Measurements from ENCODE around the gene CEP85L. TPM values are rescaled to one million over a fixed set of nuclear protein-coding genes. Genes with fewer than 3 reads are reported as not detected.
A peak's percentile ranks its signal among the peaks of the same experiment; 100 is the strongest.

Gene CEP85L
- total RNA-seq, 1 donor from 2014 or later, result 19.3 TPM

- Mint-ChIP-seq H3K9me3 (ENCODE audit: unreplicated experiment) (peaks cover 5% of the 10 kb centered on the region), H3K4me3 (ENCODE audit: unreplicated experiment) (no peak overlapping the region), H3K27me3 (ENCODE audit: low read depth, unreplicated experiment) (no peaks in the 10 kb centered on the region), H3K27ac (ENCODE audit: unreplicated experiment) (no peak overlapping the region), H3K4me1 (ENCODE audit: low read depth, unreplicated experiment) (peaks cover under 1% of the 10 kb centered on the region), H3K36me3 (ENCODE audit: low read depth, unreplicated experiment) (peaks cover 7% of the 10 kb centered on the region)
- Histone ChIP-seq H3K27ac (ENCODE audit: low read depth, low read length) (no peak overlapping the region), H3K9me3 (ENCODE audit: insufficient read depth, low read depth, low read length) (no peaks in the 10 kb centered on the region), H3K4me2 (ENCODE audit: low read length) (no peak overlapping the region), H3K79me2 (ENCODE audit: insufficient read depth, low read length) (peaks cover 52% of the 10 kb centered on the region), H2AFZ (ENCODE audit: low read depth, low read length) (no peak overlapping the region), H3K9ac (ENCODE audit: low read length) (no peak overlapping the region), H3K27me3 (ENCODE audit: insufficient read depth, low read length) (no peaks in the 10 kb centered on the region), H3K4me1 (ENCODE audit: insufficient read depth, low read length) (no peaks in the 10 kb centered on the region), H3K36me3 (ENCODE audit: insufficient read depth, low read length) (no peaks in the 10 kb centered on the region), H4K20me1 (ENCODE audit: insufficient read depth, low read length) (peaks cover 26% of the 10 kb centered on the region), H3K4me3 (ENCODE audit: insufficient read depth, low read depth, low read length) (no peak overlapping the region)
- TF ChIP-seq EZH2 (IDR thresholded peaks at IDR 0.05; ENCODE audit: insufficient read depth, low read length), result no peak
- TF ChIP-seq, protein P1, sequence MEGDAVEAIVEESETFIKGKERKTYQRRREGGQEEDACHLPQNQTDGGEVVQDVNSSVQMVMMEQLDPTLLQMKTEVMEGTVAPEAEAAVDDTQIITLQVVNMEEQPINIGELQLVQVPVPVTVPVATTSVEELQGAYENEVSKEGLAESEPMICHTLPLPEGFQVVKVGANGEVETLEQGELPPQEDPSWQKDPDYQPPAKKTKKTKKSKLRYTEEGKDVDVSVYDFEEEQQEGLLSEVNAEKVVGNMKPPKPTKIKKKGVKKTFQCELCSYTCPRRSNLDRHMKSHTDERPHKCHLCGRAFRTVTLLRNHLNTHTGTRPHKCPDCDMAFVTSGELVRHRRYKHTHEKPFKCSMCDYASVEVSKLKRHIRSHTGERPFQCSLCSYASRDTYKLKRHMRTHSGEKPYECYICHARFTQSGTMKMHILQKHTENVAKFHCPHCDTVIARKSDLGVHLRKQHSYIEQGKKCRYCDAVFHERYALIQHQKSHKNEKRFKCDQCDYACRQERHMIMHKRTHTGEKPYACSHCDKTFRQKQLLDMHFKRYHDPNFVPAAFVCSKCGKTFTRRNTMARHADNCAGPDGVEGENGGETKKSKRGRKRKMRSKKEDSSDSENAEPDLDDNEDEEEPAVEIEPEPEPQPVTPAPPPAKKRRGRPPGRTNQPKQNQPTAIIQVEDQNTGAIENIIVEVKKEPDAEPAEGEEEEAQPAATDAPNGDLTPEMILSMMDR (IDR thresholded peaks at IDR 0.05; ENCODE audit: insufficient read depth, low read depth, low read length), result no peak
- no peak for FAIRE-seq
- no peak for DNase-seq (ENCODE audit: low read depth)
These were observed 48.0 kb downstream of the CEP85L start for GRCh38 chr6:118603372-118603771.

DNA sequence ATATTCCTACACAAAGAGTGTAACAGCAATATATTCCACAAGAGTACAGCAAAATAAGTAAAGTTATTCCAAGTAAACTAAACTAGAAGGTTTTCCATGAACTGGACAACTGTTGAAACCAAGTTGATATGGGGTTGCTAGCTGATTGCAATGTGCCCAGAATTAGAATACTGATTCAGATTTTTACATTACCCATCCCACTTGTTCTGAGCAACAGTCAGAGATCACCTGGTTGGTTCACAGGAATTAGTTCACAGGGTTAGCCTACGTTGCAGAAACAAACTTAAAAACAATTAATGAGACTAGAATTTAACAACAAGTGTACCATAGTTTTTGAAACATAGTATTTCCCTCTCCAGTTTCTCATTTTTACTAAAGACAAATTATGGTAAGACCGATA, 49.1 kb downstream of the CEP85L start:
- H3K27ac Mint-ChIP-seq (ENCODE audit: unreplicated experiment), result no peak overlapping the region
- H3K27me3 ChIP-seq (ENCODE audit: insufficient read depth, low read length), result no peaks in the 10 kb centered on the region
- H3K27ac ChIP-seq (ENCODE audit: low read depth, low read length), result no peak overlapping the region
- no peaks in the 10 kb centered on the region for H3K27me3 Mint-ChIP-seq (ENCODE audit: low read depth, unreplicated experiment)
- peaks cover 22% of the 10 kb centered on the region for H4K20me1 ChIP-seq (ENCODE audit: insufficient read depth, low read length)
- H3K9me3 ChIP-seq (ENCODE audit: insufficient read depth, low read depth, low read length), result no peaks in the 10 kb centered on the region
- peaks cover 7% of the 10 kb centered on the region for H3K36me3 Mint-ChIP-seq (ENCODE audit: low read depth, unreplicated experiment)
- H3K4me1 ChIP-seq (ENCODE audit: insufficient read depth, low read length), result no peaks in the 10 kb centered on the region
- H3K36me3 ChIP-seq (ENCODE audit: insufficient read depth, low read length), result no peaks in the 10 kb centered on the region
- TF ChIP-seq EZH2 (IDR thresholded peaks at IDR 0.05; ENCODE audit: insufficient read depth, low read length), result no peak
- TF ChIP-seq, protein P1 (IDR thresholded peaks at IDR 0.05; ENCODE audit: insufficient read depth, low read depth, low read length), result no peak
- no peak overlapping the region for H2AFZ ChIP-seq (ENCODE audit: low read depth, low read length)
- DNase-seq (ENCODE audit: low read depth) (no peak), FAIRE-seq (peak; percentile 5)
- H3K4me1 Mint-ChIP-seq (ENCODE audit: low read depth, unreplicated experiment), result peaks cover 10% of the 10 kb centered on the region
- no peak overlapping the region for H3K4me3 Mint-ChIP-seq (ENCODE audit: unreplicated experiment)
- no peak overlapping the region for H3K9ac ChIP-seq (ENCODE audit: low read length)
- peaks cover 52% of the 10 kb centered on the region for H3K79me2 ChIP-seq (ENCODE audit: insufficient read depth, low read length)
- H3K4me3 ChIP-seq (ENCODE audit: insufficient read depth, low read depth, low read length), result no peak overlapping the region
- peaks cover 5% of the 10 kb centered on the region for H3K9me3 Mint-ChIP-seq (ENCODE audit: unreplicated experiment)
- no peak overlapping the region for H3K4me2 ChIP-seq (ENCODE audit: low read length)

DNA sequence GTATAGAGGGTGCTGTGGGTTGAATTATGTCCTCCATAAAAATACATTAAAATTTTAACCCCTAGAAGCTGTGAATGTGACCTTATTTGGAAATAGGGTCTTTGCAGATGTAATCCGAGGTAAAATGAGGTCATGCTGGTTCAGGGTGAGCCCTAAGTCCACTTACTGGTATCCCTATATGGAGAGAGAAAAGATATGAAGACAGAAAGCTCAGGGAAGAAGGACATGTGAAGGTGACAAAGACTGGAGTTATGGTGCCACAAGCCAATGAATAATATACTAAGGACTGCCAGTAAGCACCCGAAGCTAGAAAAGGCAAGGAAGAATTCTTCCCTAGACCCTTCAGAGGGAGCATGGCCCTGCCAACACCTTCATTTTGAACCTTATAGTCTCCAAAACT, 53.1 kb downstream of the CEP85L start:
- Histone ChIP-seq H3K79me2 (ENCODE audit: insufficient read depth, low read length) (peaks cover 68% of the 10 kb centered on the region), H3K27ac (ENCODE audit: low read depth, low read length) (no peak overlapping the region), H4K20me1 (ENCODE audit: insufficient read depth, low read length) (peaks cover 30% of the 10 kb centered on the region), H3K4me2 (ENCODE audit: low read length) (no peak overlapping the region), H3K27me3 (ENCODE audit: insufficient read depth, low read length) (no peaks in the 10 kb centered on the region), H3K4me1 (ENCODE audit: insufficient read depth, low read length) (no peaks in the 10 kb centered on the region), H3K9me3 (ENCODE audit: insufficient read depth, low read depth, low read length) (no peaks in the 10 kb centered on the region), H2AFZ (ENCODE audit: low read depth, low read length) (no peak overlapping the region), H3K4me3 (ENCODE audit: insufficient read depth, low read depth, low read length) (no peak overlapping the region), H3K36me3 (ENCODE audit: insufficient read depth, low read length) (no peaks in the 10 kb centered on the region), H3K9ac (ENCODE audit: low read length) (no peak overlapping the region)
- H3K9me3 Mint-ChIP-seq (ENCODE audit: unreplicated experiment), result peaks cover 5% of the 10 kb centered on the region
- no peak overlapping the region for H3K27ac Mint-ChIP-seq (ENCODE audit: unreplicated experiment)
- peaks cover 8% of the 10 kb centered on the region for H3K36me3 Mint-ChIP-seq (ENCODE audit: low read depth, unreplicated experiment)
- TF ChIP-seq, protein P1 (IDR thresholded peaks at IDR 0.05; ENCODE audit: insufficient read depth, low read depth, low read length), result no peak
- no peak for TF ChIP-seq EZH2 (IDR thresholded peaks at IDR 0.05; ENCODE audit: insufficient read depth, low read length)
- H3K4me1 Mint-ChIP-seq (ENCODE audit: low read depth, unreplicated experiment), result peaks cover 14% of the 10 kb centered on the region
- DNase-seq (ENCODE audit: low read depth), result no peak
- FAIRE-seq, result no peak
- H3K27me3 Mint-ChIP-seq (ENCODE audit: low read depth, unreplicated experiment), result no peaks in the 10 kb centered on the region
- H3K4me3 Mint-ChIP-seq (ENCODE audit: unreplicated experiment), result no peak overlapping the region
